KG1 (cell line): ENCODE results near the gene TAF1A.
A peak's percentile ranks its signal among the peaks of the same experiment; 100 is the strongest.

ENCODE experiments used
- DNase-seq: peaks from one replicate; lab custom pipeline; 2025; lab: John Stamatoyannopoulos, UW

The TAF1A gene

GRCh38 chr1:222535455-222535854 is 54.3 kb downstream of the TAF1A start:
- DNase-seq = no peak

GRCh38 chr1:222530852-222531251 is 58.9 kb downstream of the TAF1A start:
- no peak for DNase-seq

- DNase-seq = no peak
Measured at GRCh38 chr1:222529916-222530315, 59.8 kb downstream of the TAF1A start.

- no peak for DNase-seq
Measured at GRCh38 chr1:222529181-222529580, 60.6 kb downstream of the TAF1A start.

- peak; percentile 31 for DNase-seq
Measured at GRCh38 chr1:222525951-222526350, 63.8 kb downstream of the TAF1A start.

GRCh38 chr1:222523852-222524251 is 65.9 kb downstream of the TAF1A start:
- no peak for DNase-seq

- no peak for DNase-seq
Measured at GRCh38 chr1:222522105-222522915, 67.4 kb downstream of the TAF1A start.

- no peak for DNase-seq
Measured at GRCh38 chr1:222521299-222522104, 68.2 kb downstream of the TAF1A start.
